Stimulated activated CD4-positive, alpha-beta T cell treated with anti-CD3 and anti-CD28 coated beads, Interleukin-2, amount 100 ng/mL, for 4 hours (primary cell): ENCODE results near the gene FHL3.
"Not testable (repeated sequence)": the region's sequence is repeated elsewhere in the genome, so short reads cannot be mapped to it uniquely, and the experiment has no call there.

ENCODE experiments used
- DNase-seq: peaks from one replicate; pipeline ENCODE4 v3.0.0-alpha.2; 2020; ENCODE audit warnings: low read depth

The FHL3 gene

DNA sequence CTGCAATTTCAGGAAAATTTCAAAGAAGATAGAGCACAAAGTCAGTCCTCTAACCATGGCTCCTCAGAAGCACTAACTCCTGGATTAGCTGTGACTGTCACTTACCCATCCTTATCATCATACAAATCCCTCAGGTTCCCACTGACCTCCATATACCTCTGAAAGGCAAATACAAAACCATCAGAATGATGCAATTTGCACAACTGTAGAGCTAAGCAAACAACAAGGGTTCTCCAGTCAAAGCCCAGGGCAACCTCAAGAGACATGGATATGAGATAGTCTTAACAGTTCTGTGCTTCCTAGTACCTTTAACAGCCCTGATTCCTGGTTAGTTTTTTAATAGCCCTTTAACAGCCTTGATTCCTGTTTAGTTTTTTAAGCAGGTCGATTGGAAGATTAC lies 17.6 kb downstream of the FHL3 start:
- no peak for DNase-seq

DNA sequence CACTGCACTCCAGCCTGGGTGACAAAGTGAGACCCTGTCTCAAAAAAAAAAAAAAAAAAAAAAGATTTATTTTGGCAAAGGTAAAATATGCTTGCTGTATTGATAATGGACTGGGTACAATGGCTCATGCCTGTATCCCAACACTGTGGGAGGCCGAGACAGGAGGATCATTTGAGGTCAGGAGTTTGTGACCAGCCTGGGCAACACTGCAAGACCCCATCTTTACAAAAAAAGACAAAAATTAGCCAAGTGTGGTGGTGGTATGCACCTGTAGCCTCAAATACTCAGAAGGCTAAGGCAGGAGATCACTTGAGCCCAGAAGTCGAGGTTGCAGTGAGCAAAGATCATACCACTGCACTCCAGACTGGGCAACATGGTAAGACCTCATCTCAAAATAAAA lies 21.8 kb downstream of the FHL3 start:
- no peak for DNase-seq

DNA sequence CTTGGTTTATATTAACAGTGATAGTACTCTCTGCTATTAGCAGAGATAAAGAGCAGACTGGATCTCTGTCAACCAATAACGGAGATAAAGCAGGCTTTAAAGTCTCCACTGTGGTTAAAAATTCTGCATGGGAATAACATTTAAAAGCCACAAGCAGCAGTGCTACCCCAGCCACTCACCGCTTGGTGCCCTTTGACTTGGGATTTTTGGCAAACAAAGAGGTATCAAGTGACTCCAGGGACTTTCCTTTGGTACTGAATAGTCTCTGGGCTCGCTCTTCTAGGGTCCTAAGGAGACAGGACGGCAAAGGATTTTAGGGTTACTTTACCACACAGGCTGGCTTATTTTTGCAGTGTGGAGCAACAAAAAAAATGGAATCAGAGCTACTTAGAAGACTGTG lies 26.8 kb downstream of the FHL3 start:
- no peak for DNase-seq

DNA sequence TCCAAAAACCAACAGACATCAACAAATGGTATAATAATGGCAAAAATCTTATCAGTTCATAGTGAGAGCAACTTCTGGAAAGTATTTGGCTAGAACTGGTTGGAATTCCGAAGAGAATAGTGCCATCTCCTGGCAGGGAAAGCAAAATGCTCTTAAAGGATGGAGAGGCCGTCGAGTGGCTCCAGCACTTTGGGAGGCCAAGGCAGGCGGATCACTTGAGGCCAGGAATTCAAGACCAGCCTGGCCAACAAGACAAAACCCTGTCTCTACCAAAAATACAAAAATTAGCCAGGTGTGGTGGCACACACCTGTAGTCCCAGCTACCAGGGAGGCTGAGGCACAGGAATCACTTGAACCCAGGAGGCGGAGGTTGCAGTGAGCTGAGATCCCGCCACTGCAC lies 30.2 kb downstream of the FHL3 start:
- DNase-seq: not testable (repeated sequence)

DNA sequence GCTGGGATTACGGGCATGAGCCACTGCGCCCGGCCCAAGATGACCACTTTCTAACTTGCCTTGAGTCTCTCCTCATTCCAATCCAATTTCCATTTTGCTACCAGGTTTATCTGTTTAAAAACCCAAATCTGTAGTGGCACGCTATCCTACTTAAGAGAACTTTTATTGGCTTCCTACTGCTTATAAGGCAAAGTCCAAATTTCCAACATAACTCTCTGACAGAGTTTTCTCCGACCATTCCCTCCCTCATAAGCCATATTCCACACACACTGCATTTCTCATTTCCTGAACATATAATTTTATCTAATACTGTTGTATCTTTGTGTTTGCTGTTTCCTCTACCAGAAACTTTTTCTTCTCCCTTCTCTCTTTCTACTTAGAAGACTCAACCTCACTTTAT lies 30.7 kb downstream of the FHL3 start:
- DNase-seq: no peak

DNA sequence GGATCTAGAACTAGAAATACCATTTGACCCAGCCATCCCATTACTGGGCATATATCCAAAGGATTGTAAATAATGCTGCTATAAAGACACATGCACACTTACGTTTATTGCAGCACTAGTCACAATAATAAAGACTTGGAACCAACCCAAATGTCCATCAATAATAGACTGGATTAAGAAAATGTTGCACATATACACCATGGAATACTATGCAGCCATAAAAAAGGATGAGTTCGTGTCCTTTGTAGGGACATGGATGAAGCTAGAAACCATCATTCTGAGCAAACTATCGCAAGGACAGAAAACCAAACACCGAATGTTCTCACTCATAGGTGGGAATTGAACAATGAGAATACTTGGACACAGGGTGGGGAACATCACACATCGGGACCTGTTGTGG lies 31.6 kb downstream of the FHL3 start:
- DNase-seq: not testable (repeated sequence)

DNA sequence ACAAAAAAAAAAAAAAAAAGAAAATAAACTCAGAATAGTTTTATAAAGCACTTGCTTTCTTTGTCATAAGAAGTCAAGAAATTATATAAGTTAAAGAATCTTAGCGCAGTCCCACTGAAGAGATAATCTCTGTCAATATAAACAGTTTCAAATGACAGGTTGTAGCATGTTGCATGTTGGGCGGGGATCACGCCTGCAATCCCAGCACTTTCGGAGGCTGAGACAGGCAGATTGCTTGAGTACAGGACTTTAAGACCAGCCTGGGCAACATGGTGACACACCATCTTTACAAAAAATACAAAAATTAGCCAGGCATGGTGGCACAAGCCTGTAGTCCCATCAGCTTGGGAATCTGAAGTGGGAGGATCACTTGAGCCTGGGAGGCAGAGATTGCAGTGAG lies 40.0 kb downstream of the FHL3 start:
- no peak for DNase-seq

DNA sequence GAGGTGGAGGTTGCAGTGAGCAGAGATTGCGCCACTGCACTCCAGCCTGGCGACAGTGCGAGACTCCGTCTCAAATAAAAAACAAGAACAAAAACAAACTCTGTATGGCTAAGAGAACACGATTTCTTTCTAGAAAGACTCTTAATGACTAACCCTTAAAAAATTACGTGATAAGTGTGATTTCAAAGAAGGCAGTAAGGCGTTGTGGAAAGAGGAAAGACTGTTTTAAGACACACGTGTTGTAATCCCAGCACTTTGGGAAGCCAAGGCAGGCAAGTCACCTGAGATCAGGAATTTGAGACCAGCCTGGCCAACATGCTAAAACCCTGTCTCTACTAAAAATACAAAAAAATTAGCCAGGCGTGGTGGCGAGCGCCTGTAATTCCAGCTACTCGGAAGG lies 41.2 kb downstream of the FHL3 start:
- not testable (repeated sequence) for DNase-seq

DNA sequence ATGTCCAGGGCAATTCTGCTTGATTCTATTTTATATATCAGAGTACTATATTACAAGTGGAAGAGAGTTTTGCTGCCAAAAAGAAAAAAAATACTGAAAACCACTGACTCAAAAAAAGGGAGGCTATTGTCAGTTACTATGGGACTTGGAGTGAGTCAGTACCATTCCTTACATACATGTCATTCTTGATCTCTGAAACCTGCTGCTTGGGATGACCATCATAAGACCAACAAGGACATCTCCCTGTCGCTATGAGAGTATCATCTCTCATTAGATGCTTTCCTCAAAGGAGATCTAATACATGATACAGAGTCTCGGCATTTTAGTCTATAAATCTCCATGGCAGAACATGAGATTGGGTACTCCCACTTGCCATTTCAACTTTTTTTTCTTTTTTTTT lies 46.6 kb downstream of the FHL3 start:
- DNase-seq: no peak

DNA sequence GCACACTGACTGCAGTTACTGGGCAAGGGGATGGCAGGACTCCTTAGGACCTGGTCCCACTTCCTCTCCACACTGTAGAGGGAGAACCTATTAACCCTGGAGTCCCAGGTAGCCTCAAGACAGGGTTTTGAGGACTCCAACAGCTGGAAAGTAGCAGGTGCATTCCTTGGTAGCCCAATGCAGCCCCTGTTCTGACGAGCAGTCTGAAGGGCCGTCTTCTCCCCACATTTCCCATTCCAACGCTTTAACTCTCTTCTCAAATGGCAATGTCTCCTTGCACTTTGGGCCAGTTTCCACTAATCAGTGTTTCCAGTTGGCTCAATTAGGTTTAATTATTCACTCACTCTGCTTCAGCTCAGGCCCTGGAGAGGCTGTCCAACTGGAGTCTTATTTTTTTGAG lies 49.6 kb downstream of the FHL3 start:
- no peak for DNase-seq

DNA sequence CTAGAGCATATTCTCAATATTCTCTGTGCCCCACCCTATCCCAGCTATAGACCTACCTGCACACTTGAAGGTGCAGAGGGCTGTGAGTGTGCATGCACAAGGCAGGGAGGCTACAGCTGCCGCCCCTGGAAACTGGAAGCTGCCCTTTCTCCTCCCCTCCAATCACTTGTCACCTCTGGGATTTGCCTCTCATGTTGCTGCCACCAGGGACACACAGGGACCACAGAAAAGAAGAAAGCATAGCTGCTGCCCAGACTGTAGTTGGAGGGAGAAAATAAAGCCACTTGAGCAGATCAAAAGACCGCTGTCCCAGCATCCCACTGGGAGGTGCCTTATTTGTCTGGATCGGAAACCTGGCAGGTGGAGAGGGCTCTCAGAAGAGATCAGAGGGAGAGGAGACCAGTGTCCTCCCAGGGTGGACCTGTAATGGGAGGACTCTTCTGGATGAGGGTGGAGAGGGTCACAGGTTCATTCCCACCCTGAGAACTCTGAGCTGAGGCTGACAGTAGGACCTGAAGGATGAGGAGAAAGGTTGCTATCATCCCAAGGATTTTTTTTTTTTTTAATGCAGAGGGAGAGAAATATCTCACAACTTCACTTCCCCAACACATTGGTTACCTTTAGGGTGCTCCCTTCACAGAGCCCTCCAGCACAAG lies 50.9 kb downstream of the FHL3 start:
- DNase-seq: no peak

DNA sequence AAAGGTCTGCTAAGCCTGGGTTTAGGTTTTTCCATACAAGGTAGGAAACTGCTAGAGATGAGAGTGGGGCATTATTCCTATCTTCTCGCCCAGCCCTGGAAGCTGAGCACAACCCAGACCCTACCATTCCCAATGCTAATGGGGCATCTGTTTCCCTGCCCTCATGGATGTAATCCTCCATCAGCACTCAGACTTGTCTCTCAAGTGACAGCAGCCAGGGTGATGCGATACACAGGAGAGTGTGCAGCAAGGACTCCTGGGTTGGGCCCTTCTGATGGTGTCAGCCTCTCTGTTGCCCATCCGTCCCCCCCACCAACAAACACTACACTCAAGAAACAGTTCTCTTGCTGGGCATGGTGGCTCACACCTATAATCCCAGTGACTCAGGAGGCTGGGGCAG lies 52.6 kb downstream of the FHL3 start:
- DNase-seq: no peak

DNA sequence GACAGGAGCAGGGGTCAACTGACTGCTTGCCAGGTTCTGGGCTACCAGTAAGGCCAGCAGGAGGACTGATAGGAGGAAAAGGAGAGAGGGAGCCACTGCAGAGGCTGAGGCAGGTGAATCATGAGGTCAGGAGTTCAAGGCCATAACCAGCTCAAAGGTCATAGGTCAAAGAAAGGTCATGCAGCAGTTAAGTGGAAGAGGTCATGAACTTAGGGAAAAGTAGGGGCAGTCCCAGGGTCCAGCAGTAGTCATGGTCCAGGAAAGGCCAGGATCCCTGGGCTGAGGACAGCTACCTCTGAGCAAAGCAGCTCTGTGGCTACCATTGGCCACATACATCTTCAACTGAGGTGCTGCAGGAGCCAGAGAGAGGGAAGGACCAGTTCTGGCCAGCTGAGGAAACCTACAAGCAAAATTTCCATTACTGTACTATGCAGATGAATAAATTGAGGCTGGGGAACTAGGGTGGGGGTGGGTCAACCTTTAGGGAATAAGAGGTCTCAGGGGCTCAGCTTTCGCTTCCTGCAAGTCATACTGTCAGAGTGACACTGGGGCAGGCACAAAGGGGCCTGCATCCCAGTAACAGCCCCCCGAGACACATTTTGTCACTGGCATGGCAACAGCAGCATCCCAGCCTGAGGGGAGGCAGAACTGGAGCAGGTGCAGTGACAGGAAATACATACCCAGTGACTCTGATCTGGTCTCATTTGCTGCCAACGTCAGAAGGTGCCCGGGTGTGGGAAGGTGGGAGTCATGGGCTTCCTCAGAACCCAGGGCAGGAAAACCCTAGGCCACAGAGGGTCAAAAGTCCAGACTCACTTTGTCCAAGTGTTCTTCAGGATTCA lies 53.3 kb downstream of the FHL3 start:
- DNase-seq: no peak

DNA sequence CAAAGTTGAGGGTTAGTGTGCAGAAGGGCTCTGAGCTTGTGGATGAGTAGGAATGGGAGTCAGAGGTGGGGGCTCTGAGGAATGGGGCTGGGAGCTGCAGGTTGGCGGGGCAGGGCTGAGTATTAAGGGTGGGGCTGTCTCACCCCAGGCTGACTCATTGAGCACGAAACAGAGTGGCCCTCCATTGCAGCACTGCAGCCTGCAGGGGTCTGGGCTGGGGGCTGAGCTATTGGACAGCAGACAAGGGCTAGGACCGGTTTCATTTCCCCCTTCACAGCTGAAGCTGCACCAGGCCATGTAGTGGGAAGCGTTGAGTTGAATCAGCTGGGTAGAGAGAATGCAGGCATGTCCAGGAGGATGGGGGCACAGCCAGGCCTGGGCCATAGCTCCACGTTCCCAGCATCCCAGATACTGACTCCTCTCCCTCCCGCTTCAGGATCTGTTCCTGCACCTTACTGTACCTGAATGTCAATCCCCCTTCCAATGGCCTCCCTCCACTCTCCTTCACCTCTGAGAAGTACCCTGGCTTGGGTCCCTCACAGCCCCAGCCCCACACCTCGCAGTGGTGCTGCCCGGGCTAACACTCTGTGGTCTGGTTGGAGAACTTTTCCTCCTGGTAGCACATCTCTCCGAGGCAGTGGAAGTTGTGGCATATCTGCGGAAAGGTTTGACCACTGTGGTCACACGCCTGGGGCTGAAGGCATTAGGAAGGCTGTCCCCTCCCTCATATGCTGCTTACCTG lies 54.1 kb downstream of the FHL3 start:
- no peak for DNase-seq

DNA sequence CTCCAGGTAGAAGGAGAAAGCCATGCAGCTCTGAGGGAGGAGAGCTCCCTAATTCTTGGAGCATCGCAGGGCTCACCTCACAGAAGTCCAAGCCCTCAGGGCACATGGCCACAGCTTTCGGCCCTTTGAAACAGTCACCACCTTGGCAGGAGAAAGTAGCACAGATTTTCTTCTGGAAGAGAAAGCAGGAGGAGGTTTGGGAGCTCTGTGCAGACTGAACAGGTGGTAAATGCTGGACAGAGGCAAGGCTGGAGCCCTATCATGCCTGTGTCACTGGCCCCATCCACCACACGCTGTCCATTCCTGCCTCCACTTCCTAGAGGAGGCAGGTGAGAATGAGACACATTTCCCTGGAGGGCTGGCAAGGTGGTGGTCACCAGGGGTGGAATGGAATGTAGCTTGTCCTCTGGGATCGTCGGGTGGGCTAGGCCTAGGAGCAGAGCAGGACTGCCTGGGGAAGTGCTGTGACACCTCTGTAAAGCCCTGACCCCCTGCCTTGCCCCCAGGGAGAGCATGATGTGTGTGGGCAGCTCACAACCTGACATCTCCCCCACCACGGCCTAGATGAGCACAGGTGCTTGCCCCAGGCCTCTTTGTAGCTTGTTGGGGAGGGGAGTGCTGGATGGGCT lies 55.7 kb downstream of the FHL3 start:
- DNase-seq: no peak

DNA sequence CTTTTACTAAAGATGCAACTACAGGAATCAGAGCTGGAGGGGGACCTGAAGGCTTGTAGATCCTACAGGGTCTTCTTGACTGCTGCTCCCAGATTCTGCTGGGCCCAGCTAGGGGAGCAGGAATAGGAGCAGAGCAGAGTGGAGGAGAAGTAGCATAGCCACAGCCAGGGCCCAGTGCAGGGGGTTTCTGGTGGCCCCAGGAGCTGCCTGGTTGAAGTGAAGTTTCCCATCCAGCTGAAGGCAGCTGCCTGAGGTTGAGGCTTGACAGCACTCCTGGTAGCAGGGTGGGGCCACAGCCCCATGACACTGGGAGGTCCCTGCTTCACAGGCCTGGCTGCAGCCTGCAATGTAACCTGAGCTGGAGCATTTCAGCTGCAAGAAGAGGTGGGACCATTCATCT lies 56.5 kb downstream of the FHL3 start:
- DNase-seq: no peak

DNA sequence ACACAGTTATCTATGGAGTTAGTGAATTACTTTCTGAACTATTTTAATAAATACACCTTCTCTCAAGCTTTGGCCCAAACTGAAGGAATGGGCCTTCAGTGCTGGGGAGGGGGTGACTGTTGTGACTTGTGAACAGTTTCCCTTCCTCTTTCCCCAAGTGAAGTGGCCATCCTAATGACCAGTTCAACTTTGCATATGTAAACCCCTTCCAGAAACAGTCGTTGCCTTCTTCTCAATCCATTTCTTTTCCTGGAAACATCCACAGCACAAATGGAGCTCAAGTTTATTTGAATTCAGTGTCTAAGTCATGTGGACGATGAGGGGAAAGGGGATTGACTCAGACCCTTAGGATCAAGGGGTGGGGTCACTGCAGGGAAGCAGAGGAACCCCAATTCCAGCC lies 57.1 kb downstream of the FHL3 start:
- no peak for DNase-seq

DNA sequence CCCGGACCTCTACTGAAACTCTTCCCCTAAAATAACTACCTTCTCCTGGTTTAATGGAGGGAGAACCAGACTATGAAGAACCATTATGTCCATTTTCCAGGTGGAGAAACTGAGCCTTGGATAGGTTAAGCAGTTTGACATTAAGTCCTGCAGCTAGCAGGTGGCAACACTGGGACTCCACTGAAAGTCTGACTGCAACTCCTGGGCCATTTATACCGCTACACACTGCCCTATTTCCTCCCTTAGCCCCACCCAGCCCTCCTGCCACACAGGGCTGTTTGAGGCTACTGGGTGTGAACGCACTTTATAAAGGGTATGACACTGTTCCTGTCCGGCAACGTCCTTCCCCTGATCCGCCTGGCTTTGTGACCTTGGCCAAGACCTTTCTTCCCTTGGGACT lies 58.0 kb downstream of the FHL3 start:
- DNase-seq: no peak
